Suprapubic skin (tissue), 4 donors: ENCODE data around the gene CIRBP.

Experiments
- CTCF ChIP-seq, 2 donors: fragments of 200-600 bp in 1 of 2; fragments of 450-650 bp in 1 of 2; sonication (generic) in 1 of 2; IDR thresholded peaks; one replicate each; pipeline ENCODE4 v1.5.1; 2016 to 2019; ENCODE audit warnings: antibody characterized with exemption in 2 of 2, mild to moderate bottlenecking in 1 of 2, moderate library complexity in 1 of 2
- EP300 ChIP-seq: sonication (generic); formaldehyde crosslinking; IDR thresholded peaks from one replicate; pipeline ENCODE4 v1.6.1; 2017; ENCODE audit warnings: antibody characterized with exemption
- POLR2A ChIP-seq, 2 donors: fragments of 450-650 bp; IDR thresholded peaks; one replicate each; pipeline ENCODE4 v1.6.1; 2017; ENCODE audit warnings: antibody characterized with exemption in 2 of 2, mild to moderate bottlenecking in 2 of 2, moderate library complexity in 2 of 2
- POLR2AphosphoS5 ChIP-seq, 3 donors: sonication (generic); formaldehyde crosslinking; IDR thresholded peaks; one replicate each; pipeline ENCODE4 v1.6.1; 2017; ENCODE audit warnings: antibody characterized with exemption in 3 of 3

GRCh38 chr19:1234051-1234954, 34.8 kb upstream of the CIRBP start:
- TF ChIP-seq CTCF (IDR thresholded peaks at IDR 0.05) (no peak), POLR2A (IDR thresholded peaks at IDR 0.05) (no peak), POLR2AphosphoS5 (IDR thresholded peaks at IDR 0.05) (no peak), EP300 (no peak)
